NCI-H2196 treated with DMSO at 0.1 percent for 48 hours (cell line): ENCODE results near the gene ASB7.

Source experiments
- DNase-seq: peaks from one replicate; lab custom pipeline; 2025; ENCODE audit not compliant: unreplicated experiment; lab: John Stamatoyannopoulos, UW

Gene ASB7

DNA sequence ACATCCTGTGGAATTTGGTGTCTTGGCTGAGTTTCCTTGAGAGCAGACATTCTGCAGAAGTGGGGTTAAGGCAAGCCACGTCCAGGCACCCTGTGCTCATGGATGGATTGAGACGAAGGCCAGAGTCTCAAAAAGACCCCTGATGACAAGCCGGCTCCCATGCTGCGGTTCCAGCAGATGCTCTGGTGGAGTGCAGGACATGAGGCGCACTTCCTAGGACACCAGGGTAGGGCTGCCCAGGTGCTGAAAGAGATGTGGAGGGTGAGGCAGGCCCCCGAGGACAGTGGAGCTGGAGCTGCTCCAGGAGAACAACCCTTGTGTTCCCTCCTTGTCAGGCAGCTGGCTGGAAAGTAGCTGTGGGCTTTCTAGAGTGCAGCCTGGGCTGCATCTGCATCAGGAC is 81.0 kb downstream of the ASB7 start:
- DNase-seq: no peak

DNA sequence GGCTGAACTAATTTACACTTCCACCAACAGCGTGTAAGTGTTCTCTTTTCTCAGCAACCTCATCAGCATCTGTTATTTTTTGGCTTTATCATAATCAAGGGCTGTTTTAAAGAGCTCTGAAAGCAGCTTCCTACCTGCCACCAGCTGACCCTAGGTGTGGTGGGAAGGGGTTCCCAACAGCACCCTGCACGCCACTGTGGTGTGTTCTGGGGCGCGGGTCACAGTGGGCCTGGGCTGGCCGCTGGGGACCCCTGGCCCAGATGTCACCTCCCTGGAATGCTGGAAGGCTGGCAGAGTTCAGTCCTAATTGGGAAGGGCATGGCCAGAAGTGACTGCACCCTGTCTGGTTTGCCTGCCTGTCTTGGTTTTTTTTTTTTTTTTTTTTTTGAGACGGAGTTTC is 82.2 kb downstream of the ASB7 start:
- no peak for DNase-seq

DNA sequence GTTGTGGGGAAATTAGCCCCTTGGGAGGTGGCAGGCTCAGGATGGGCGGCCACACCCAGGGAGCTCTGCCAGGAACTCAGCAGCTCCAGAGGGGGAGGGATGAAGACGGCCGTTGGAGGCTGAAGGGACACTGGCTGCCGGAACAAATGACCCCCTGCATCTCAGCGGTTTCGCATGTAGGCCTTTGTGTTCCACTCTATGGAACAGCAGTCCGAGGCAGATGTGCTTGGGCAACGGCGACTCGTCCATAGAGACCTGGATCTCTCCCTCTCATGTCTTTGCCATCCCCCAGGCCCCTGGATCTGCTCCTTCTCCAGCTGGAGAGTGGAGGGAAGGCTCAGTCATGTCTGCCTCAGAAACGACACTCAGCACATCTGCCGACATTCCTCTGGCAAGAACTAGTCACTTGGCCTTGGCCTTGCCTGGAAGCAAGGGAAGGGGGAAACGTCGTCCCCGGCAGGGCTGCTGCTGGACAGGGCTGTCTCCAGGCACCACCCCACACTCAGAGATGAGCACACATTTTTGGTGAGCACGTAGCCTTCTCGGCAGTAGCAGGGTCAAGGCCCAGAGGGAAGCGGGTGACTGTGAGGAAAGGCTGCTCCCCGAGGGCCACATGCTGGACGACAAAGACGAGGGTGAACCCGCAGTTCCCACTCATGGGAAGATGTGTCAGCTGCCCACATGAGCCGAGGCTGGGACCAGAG is 83.8 kb downstream of the ASB7 start:
- no peak for DNase-seq

DNA sequence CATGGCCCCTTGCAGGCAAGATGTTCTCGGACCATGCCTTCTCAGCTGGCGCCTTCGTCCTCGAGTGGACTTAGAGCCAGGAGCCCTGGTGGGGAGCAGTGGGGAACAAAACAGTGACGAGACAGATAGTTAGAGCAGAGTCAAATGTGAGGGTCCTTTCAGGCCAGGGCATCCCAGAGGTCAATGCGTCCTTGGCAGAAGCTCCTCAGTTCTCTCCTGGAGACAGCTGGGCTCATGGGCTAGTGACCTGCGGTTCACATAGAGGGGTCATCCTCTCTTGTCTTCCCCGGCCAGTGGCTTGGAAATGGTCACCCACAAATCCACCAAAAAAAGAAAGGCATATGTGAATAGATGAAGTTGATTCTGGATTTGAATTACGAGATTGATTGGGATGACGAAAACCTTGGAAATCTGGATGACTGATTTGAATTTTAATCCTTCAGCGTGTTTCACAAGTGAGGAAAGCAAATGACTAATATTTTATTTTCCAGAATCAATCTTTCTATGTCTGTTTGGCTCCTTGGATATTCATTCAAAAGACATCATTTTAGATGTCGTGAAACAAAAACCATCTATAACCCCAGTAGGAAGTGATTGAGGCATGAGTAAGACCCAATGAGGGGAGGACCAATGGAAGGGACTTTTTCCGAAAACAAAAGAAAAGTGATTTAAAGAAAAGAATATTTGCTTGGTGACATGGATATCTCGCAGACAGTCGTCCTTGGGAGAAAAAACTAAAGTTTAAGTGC is 84.5 kb downstream of the ASB7 start:
- DNase-seq: no peak

DNA sequence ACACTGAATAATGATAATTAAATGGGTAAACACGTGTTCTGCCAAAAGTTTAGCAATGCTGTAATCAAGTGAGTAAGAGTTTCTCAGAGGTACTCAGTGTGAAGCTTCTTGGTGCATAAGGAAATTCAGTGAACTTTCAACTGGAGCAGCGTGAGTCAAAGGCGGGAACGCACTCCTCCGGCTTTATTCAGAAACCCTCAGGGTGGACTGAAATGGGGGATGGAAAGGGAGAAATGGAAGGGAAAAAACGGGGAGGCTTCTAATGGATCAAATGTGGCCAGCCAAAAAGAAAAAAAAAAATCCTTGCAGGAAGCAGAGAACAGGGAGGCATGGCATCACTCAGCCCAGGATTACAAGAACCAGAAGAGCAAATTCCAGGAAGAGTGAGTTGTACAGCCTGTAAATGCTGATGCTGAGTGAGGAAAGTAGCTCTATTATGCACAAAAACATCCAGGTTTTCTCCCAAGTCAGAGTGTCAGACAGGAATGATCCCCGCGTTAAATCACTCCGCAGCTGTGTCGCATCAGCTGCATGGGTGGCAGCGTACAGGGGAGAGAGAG is 85.3 kb downstream of the ASB7 start:
- no peak for DNase-seq

DNA sequence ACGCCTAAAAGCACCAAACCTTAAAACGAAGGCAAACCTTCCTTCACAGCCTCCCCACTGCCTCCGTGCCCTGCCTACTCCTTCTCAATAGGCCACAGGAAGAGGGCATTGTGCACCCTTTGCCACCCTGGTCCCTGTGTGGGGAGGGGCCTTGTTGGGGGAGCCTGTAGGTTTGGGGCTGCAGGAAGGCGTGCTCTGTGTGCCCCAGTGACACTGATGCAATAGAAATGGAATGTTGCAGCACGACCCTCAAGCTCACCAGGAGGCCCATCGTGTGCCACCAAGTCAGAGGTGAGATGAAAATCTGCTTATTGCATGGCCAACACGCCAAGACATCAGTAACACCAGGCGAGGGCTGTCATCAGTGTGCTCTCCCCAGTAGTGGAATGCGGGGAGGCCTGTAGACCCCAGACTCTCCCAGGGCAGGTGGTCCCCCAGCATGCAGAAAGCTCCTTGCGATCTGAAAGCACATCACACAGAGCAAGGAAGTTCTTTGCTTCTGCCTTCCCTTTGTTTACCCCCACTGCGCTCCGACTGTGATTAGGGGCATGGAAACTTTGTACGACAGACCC is 86.2 kb downstream of the ASB7 start:
- no peak for DNase-seq

DNA sequence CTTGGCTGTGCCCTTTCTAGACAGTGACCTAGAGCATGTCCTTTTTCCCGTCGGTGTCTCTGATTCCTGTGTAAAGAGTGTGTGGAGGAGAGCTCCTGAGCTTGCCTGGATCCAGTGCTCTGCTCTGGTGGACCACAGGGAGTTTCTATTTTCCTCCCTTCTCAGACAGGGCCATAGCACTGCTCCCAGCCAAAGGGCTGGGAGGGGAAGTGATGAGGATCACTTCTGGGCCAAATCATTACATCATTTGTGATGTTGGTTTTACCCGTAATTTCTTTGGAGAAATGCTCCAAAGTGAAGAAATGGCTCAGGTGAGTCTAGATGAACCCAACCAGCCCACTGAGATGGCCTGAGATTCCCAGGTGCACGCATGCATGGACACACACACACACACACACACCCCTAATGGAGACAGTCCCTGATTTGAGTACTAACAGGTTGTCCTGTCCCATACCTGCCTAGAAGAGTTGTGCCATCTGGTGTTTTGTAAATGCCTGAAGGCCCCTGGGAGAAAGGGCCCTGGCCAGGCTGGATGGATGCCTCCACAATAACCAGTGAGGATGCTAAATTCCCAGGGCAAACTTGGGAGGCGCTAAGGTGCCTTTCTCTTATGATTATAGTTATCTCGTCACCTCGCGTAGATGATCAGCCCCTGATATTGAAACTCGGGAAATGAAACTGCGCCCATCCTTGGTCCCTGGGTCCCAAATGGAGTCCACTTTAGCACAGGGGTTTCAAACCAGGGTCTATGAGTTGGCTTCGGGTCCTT is 86.9 kb downstream of the ASB7 start:
- no peak for DNase-seq

DNA sequence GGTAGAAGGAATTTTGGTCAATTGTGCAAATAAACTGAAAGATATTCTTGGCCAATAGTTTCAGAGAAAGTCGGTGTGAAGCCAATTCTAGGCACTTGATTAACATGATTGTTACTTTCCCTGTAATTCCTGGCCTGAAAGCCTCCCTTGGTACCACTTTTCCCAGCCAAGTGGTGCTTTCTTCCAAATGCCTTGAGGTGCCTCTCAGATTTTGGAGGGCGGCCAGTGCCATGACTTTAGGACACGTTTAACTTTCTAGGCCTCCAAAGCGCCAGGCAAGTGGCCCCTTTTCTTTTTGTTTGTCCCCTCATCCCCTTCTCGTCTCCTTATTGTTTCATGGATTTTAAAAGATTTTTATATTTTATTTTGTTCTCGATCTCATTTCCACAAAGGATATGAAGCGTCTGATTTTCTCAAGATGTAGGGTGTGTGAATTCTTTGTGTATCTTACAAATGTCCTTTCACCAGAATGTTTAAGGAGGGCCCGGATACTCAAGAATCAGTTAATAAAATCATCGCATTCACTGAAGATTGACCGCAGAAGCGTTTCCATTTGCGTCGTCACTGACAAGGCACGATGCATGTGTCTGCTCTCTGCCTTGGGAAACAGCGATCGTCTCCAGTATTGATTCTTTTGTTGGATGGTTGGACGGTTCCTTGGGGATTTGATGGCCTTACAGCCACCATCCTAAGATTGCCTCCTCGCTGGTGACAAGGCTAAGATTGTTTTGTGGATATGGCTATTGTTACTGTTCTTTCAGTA is 87.8 kb downstream of the ASB7 start:
- no peak for DNase-seq

DNA sequence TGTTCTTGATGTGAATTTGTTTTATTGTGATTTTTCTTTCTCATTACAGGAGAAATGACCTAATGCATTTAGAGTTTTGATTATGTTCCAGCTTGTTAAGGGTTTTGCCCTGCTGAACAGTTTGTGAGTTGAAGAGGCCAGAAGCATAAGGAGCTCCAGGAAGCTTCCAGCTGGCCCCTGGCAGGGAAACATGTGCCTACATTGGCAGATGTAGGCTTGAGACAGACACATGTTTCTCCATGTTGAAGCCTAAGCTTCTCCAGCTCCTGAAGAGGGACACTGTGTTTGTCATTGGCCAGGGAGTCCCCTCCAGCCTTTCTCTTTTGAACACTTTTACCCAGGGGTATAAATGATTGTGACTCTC is 88.4 kb downstream of the ASB7 start:
- no peak for DNase-seq

DNA sequence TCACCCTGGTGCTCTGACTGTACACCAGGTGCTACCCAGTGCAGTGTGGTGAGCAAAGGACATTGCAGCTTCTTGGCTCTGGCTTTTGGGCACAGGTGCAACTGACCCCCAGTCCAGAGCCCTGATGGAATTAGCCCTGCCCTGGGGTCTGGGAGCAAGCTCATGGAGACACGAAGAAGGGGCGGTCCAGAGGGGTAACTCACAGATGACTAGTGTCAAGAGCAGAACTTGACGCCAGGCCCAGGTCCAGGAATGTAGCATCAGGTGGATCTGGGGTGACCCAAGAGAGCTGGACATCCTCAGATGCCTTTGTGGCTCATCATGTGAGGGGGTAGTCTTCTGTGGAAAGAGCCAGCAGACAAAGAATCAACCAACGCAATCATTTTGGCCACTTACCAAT is 88.9 kb downstream of the ASB7 start:
- DNase-seq: no peak

DNA sequence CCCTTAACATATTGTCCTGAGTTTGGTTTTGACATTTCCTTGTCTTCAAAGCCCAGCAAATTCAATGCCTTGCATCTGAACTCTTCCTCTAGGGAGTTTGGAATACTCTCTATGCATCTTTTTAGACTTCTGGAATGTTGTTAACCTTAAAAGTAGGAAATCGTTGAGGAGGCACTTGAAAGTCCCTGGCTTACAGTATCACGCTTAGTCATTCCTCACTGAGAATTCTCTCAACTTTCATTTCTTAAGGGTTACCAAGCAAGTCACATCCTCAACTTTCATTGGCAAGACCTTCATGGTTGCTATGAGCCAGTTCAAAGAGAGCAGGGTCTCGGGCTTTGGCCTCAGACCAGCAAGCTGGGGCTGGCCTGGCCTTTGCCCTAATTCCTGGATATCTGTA is 89.9 kb downstream of the ASB7 start:
- no peak for DNase-seq

DNA sequence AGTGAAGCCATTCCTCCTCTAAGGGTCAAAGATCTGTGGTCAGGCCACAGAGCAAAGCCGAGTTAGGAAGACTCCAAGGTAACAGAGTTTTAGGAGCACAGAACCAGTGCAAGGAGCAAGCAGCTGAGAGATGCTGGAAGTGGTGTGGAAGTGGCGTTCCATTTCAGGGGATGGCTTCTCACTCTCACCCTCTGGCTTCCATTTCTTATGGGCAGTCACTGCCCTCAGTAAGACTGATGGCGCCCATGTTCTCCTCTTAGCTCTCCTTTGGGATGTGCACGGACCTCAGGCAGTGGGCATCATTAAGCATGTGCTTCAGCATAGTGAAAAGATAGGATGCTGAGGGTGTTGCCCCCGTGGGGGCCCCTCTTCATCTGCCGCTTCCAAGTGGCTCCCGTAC is 90.3 kb downstream of the ASB7 start:
- DNase-seq: no peak

DNA sequence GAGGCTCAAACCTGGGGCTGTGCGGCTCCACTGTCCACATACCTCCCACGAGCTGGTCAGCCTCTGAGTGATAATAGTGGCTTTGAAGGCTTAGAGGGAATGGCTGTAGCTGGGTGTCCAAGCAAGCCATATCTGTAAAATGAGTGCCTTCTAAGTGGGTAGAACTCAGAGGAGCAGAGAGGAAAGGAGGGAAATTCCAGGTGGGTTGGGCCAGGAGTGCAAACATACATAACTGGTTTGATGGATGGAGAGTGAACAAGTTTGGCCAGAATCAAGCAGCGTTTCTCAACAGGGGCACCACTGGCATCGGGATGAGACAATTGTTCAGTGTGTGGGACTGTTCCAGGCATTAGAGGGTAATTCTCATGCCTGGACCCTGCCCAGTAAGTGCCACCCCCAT is 91.1 kb downstream of the ASB7 start:
- no peak for DNase-seq

DNA sequence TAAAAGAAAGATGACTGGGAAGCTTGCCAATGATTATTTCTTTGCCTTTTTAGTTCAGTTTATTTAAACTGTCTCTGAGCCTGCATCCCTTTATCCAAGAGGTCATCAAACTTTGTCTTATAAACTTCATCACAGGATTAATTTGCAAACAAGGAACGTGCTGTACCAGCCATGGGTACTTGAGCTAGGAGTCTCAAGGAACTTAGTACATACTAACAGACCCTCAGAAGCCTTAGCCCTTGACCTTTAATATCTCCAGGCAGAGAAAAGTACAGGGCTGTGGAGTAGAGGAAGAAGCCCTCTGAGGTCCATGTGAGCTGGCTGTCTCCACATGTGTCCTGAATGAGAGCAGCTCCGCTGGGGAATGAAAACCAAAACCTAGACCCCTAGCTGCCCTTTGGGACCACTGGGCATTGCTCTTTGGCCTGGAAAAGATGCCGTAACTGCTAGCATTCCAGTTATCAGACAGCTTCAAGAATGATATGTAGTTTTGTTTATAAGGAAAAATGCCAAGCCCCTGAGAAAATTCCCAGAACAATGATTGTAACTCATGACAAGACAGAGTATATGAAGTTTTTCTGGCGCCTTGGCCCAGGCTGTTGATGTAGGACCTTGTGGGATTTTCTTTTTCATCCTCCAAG is 92.1 kb downstream of the ASB7 start:
- DNase-seq: no peak

DNA sequence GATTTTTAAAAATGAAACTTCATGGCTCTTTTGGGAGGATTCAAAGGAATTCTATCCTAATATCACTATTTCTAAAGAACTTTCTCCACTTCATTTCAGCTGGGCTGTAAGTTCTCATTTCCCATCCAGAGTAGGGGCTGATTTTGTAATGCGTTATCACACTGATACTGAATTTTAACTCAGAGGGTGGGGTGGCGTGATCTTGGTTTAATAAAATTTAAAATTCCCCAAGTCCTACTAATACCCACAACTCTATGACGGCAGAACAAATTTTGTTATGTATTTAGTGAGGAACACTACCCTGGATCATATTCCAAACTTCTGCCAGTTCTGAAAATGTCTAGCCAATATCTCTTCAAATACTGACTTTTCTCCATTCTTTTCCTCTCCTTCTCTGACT is 92.7 kb downstream of the ASB7 start:
- no peak for DNase-seq

DNA sequence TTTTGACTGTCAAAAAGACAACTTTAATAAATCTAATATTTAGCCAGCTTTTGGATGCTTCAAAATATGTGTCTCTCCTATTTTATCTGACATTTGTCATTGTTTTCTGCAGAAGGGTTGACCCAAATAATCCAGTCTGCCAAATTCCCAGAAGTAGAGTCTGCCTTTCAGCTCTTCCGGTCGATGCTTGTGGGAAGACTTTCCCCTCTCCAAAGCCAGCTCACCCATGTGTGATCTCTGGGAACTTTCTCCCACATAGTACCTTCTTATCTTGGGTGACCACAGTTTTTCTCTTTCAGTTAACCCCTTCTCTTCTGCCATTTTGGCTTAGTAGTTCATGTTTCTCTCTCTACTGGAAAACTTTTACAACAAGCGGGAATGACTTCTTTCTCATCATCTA is 94.1 kb downstream of the ASB7 start:
- DNase-seq: no peak
